IMR-90 (cell line): ENCODE data around the gene ZNF654. TPM values are rescaled to one million over a fixed set of nuclear protein-coding genes. Genes with fewer than 3 reads are reported as not detected.

Experiments
- ATAC-seq: fragments of 200-7000 bp; cut with Tn5 transposase; 2 replicates; pipeline ENCODE4 v1.9.1; 2020; ENCODE audit warnings: low read depth, mild to moderate bottlenecking, moderate library complexity
- BruUV-seq: library from RNA; stranded (reverse); fragments of 400-500 nt; replicated peaks from 2 replicates; lab custom pipeline; 2021; lab: Mats Ljungman, UMichigan
- CTCF ChIA-PET: fragments of 300-600 bp; formaldehyde crosslinking; extraction: SDS; loops from one replicate; lab custom pipeline; 2021; ENCODE audit warnings: antibody characterized with exemption; lab: Yijun Ruan, JAX
- POLR2A ChIA-PET: fragments of 300-600 bp; sonication (Branson Sonifier 250); formaldehyde crosslinking; loops from one replicate; lab custom pipeline; 2022; ENCODE audit warnings: antibody characterized with exemption; ENCODE audit not compliant: unreplicated experiment; lab: Charles Lee
- DNase-seq: peaks from one replicate; pipeline ENCODE4 v3.0.0; 2013
- H2AFZ ChIP-seq: replicated peaks from 2 replicates; pipeline ENCODE3; 2013; ENCODE audit warnings: low read length, mild to moderate bottlenecking; ENCODE audit not compliant: poor library complexity
- H2AK5ac ChIP-seq: 2 replicates; pipeline ENCODE4 v1.6.1; 2013; ENCODE audit warnings: low read depth, low read length, inconsistent platforms
- H2AK9ac ChIP-seq: replicated peaks from 2 replicates; pipeline ENCODE3; 2013; ENCODE audit warnings: mild to moderate bottlenecking, low read depth, low read length, moderate library complexity; ENCODE audit not compliant: poor library complexity
- H2BK120ac ChIP-seq: 2 replicates; pipeline ENCODE4 v1.6.1; 2013; ENCODE audit warnings: low read depth, low read length, inconsistent platforms
- H2BK15ac ChIP-seq: 3 replicates; pipeline ENCODE4 v1.6.1; 2013; ENCODE audit warnings: low read depth, low read length, inconsistent platforms
- H2BK20ac ChIP-seq: 2 replicates; pipeline ENCODE4 v1.6.1; 2013; ENCODE audit warnings: low read depth, mild to moderate bottlenecking, inconsistent platforms, low read length, moderate library complexity
- H2BK5ac ChIP-seq: 2 replicates; pipeline ENCODE4 v1.6.1; 2013; ENCODE audit warnings: mild to moderate bottlenecking, low read depth, low read length, inconsistent platforms; ENCODE audit not compliant: poor library complexity, severe bottlenecking
- H3K14ac ChIP-seq: replicated peaks from 2 replicates; pipeline ENCODE4 v1.6.1; 2013; ENCODE audit warnings: low read depth, low read length, inconsistent platforms
- H3K18ac ChIP-seq: 2 replicates; pipeline ENCODE4 v1.6.1; 2013; ENCODE audit warnings: low read depth, low read length, control low read depth
- H3K23ac ChIP-seq: 2 replicates; pipeline ENCODE4 v1.6.1; 2013; ENCODE audit warnings: low read depth, low read length, inconsistent platforms
- H3K27ac ChIP-seq: 2 replicates; pipeline ENCODE4 v1.5.1; 2013; ENCODE audit warnings: mild to moderate bottlenecking, control low read depth, low read length; ENCODE audit not compliant: insufficient read depth
- H3K27me3 ChIP-seq: 2 replicates; pipeline ENCODE4 v1.6.1; 2013; ENCODE audit warnings: low read length; ENCODE audit not compliant: control insufficient read depth, insufficient read depth
- H3K36me3 ChIP-seq: 2 replicates; pipeline ENCODE4 v1.6.1; 2013; ENCODE audit warnings: low read length, mixed read lengths; ENCODE audit not compliant: control insufficient read depth, insufficient read depth
- H3K4ac ChIP-seq: 2 replicates; pipeline ENCODE4 v1.6.1; 2013; ENCODE audit warnings: low read depth, low read length, inconsistent platforms
- H3K4me1 ChIP-seq: 2 replicates; pipeline ENCODE4 v1.6.1; 2013; ENCODE audit warnings: low read length, mixed read lengths; ENCODE audit not compliant: control insufficient read depth, insufficient read depth
- H3K4me2 ChIP-seq: 2 replicates; pipeline ENCODE4 v1.6.1; 2013; ENCODE audit warnings: low read depth, mild to moderate bottlenecking, control low read depth, low read length, moderate library complexity
- H3K4me3 ChIP-seq: 2 replicates; pipeline ENCODE4 v1.5.1; 2013; ENCODE audit warnings: low read depth, mild to moderate bottlenecking, control low read depth, low read length, moderate library complexity; ENCODE audit not compliant: insufficient read depth
- H3K56ac ChIP-seq: 2 replicates; pipeline ENCODE4 v1.6.1; 2013; ENCODE audit warnings: low read length, inconsistent platforms; ENCODE audit not compliant: insufficient read depth; ENCODE audit errors: extremely low read depth
- H3K79me1 ChIP-seq, 2 experiments: 2 replicates each; pipeline ENCODE4 v1.6.1; 2013; ENCODE audit warnings: low read length in 2 of 2, inconsistent platforms in 1 of 2, low read depth in 1 of 2
- H3K9ac ChIP-seq: 2 replicates; pipeline ENCODE4 v1.6.1; 2013; ENCODE audit warnings: low read depth, low read length, control low read depth
- H3K9me1 ChIP-seq: 2 replicates; pipeline ENCODE4 v1.6.1; 2013; ENCODE audit warnings: low read length, inconsistent platforms; ENCODE audit not compliant: insufficient read depth
- H3K9me3 ChIP-seq: 2 replicates; pipeline ENCODE4 v1.6.1; 2013; ENCODE audit warnings: low read length; ENCODE audit not compliant: control insufficient read depth, insufficient read depth
- H4K20me1 ChIP-seq: 2 replicates; pipeline ENCODE4 v1.6.1; 2013; ENCODE audit warnings: low read length, inconsistent platforms; ENCODE audit not compliant: insufficient read depth
- H4K5ac ChIP-seq: 2 replicates; pipeline ENCODE4 v1.6.1; 2013; ENCODE audit warnings: mild to moderate bottlenecking, low read depth, low read length, control low read depth
- H4K8ac ChIP-seq, 2 experiments: 2 replicates each; pipeline ENCODE4 v1.6.1; 2013; ENCODE audit warnings: low read depth in 2 of 2, low read length in 2 of 2, control low read depth in 1 of 2, inconsistent platforms in 1 of 2
- H4K91ac ChIP-seq: 2 replicates; pipeline ENCODE4 v1.6.1; 2013; ENCODE audit warnings: low read depth, low read length, inconsistent platforms; ENCODE audit not compliant: insufficient read depth
- BHLHE40 ChIP-seq: fragments of 150-350 bp; IDR thresholded peaks from 2 replicates; pipeline ENCODE4 v1.6.1; 2016; ENCODE audit warnings: mild to moderate bottlenecking, low read depth, low read length
- CEBPB ChIP-seq: IDR thresholded peaks from 2 replicates; pipeline ENCODE4 v1.6.1; 2012; ENCODE audit warnings: low read depth, low read length, improper control_type of control experiment
- CHD1 ChIP-seq: IDR thresholded peaks from 2 replicates; pipeline ENCODE4 v1.6.1; 2012; ENCODE audit warnings: low read depth, low read length, improper control_type of control experiment
- CTCF ChIP-seq: conservative IDR thresholded peaks from 2 replicates; pipeline ENCODE4 v1.5.1; 2012; ENCODE audit warnings: mild to moderate bottlenecking, low read depth, low read length, improper control_type of control experiment
- FOS ChIP-seq: fragments of 150-350 bp; IDR thresholded peaks from 2 replicates; pipeline ENCODE4 v1.6.1; 2016; ENCODE audit warnings: low read depth, low read length
- MAFK ChIP-seq: IDR thresholded peaks from 2 replicates; pipeline ENCODE4 v1.6.1; 2012; ENCODE audit warnings: low read depth, low read length, improper control_type of control experiment
- MAZ ChIP-seq: IDR thresholded peaks from 2 replicates; pipeline ENCODE4 v1.6.1; 2012; ENCODE audit warnings: low read depth, mild to moderate bottlenecking, low read length, improper control_type of control experiment, moderate library complexity, borderline replicate concordance
- MXI1 ChIP-seq: IDR thresholded peaks from 2 replicates; pipeline ENCODE4 v1.6.1; 2012; ENCODE audit warnings: low read depth, mild to moderate bottlenecking, low read length, moderate library complexity, borderline replicate concordance
- NFE2L2 ChIP-seq: fragments of 150-350 bp; IDR thresholded peaks from 2 replicates; pipeline ENCODE4 v1.6.1; 2016; ENCODE audit warnings: low read depth, mild to moderate bottlenecking, low read length
- POLR2A ChIP-seq: IDR thresholded peaks from 2 replicates; pipeline ENCODE4 v1.6.1; 2012; ENCODE audit warnings: mild to moderate bottlenecking, low read depth, low read length
- RAD21 ChIP-seq: IDR thresholded peaks from 2 replicates; pipeline ENCODE4 v1.6.1; 2012; ENCODE audit warnings: low read length, improper control_type of control experiment
- RCOR1 ChIP-seq: IDR thresholded peaks from 2 replicates; pipeline ENCODE4 v1.6.1; 2012; ENCODE audit warnings: mild to moderate bottlenecking, low read length, improper control_type of control experiment; ENCODE audit not compliant: insufficient replicate concordance
- RFX5 ChIP-seq: IDR thresholded peaks from 2 replicates; pipeline ENCODE4 v1.8.0; 2012; ENCODE audit warnings: low read depth, mild to moderate bottlenecking, low read length, moderate library complexity
- SMC3 ChIP-seq: fragments of 150-350 bp; IDR thresholded peaks from 2 replicates; pipeline ENCODE4 v1.6.1; 2016; ENCODE audit warnings: low read depth, mild to moderate bottlenecking, antibody characterized with exemption, low read length, moderate library complexity
- USF2 ChIP-seq: fragments of 150-350 bp; IDR thresholded peaks from 2 replicates; pipeline ENCODE4 v1.6.1; 2017; ENCODE audit warnings: mild to moderate bottlenecking, antibody characterized with exemption, low read length, low read depth
- WGBS, 2 experiments: methylation state at CpG; one replicate each; pipeline versions ENCODE4 v1.1.5 to v1.1.7; 2013; ENCODE audit warnings: missing lambda C conversion rate in 2 of 2; ENCODE audit not compliant: insufficient read length in 1 of 2; ENCODE audit errors: extremely low coverage in 2 of 2; 5-methylcytosine and 5-hydroxymethylcytosine counted together
- dilution Hi-C: fragments of 300-500 bp; cut with HindIII; formaldehyde crosslinking; loops from one replicate; pipeline ENCODE4 v1.14.3; 2018; ENCODE audit warnings: low sequenced_read_pairs; ENCODE audit not compliant: unreplicated experiment
- in situ Hi-C: fragments of 300-500 bp; cut with MboI; formaldehyde crosslinking; loops from 3 replicates; pipeline ENCODE4 v1.14.3; 2019; ENCODE audit warnings: low sequenced_read_pairs, inconsistent platforms, mixed read lengths
- intact Hi-C: fragments of 100-400 bp; cut with micrococcal nuclease; formaldehyde crosslinking; loops from 2 replicates; pipeline ENCODE4 v1.10.0; 2022
- polyA plus RNA-seq, 3 experiments: library from polyadenylated mRNA; depleted of rRNA; stranded (reverse); fragments of >200 nt; gene quantifications; 2 replicates each; pipeline ENCODE4 v1.2.3, GENCODE V29; 2012; ENCODE audit warnings: low replicate concordance in 1 of 3
- total RNA-seq: library from RNA; depleted of rRNA; stranded (reverse); fragments of >200 nt; gene quantifications from 2 replicates; pipeline ENCODE4 v1.2.3, GENCODE V29; 2012
- TF ChIP-seq, protein P1 (sequence below): fragments of 150-350 bp; IDR thresholded peaks from 2 replicates; pipeline ENCODE4 v1.6.1; 2016; ENCODE audit warnings: low read depth, mild to moderate bottlenecking, low read length, moderate library complexity, borderline replicate concordance

Gene ZNF654
- total and polyA plus RNA-seq, 2 of the 4 experiments (the other 2 are of a cell fraction), result 3.3 to 11.5 TPM

- Histone ChIP-seq H3K4me1 (no peaks in the 10 kb centered on the region), H3K14ac (no peak overlapping the region), H3K4me3 (no peak overlapping the region), H4K91ac (no peak overlapping the region), H3K9me1 (no peaks in the 10 kb centered on the region), H3K23ac (no peak overlapping the region), H2BK120ac (no peak overlapping the region), H2BK5ac (no peak overlapping the region), H3K56ac (no peak overlapping the region), H2AFZ (no peak overlapping the region), H2AK9ac (no peak overlapping the region), H3K4me2 (no peak overlapping the region), H3K9me3 (no peaks in the 10 kb centered on the region), H3K36me3 (no peaks in the 10 kb centered on the region), H4K20me1 (no peaks in the 10 kb centered on the region), H4K8ac (no peak overlapping the region), H2BK15ac (no peak overlapping the region), H2AK5ac (no peak overlapping the region), H3K4ac (no peak overlapping the region), H4K5ac (no peak overlapping the region), H3K9ac (no peak overlapping the region), H3K27me3 (no peaks in the 10 kb centered on the region), H3K79me1 (no peaks in the 10 kb centered on the region), H3K27ac (no peak overlapping the region), H3K18ac (no peak overlapping the region), H2BK20ac (no peak overlapping the region)
- dilution Hi-C loops (no loop called here), intact Hi-C loops (no loop called here), in situ Hi-C loops (no loop called here)
- DNase-seq (no peak), ATAC-seq (no peak)
- ChIA-PET POLR2A (no interaction called here), CTCF (interaction anchor here (1.1 kb wide), 1 partner anchor 21 kb away, joined by 4 read pairs; no protein-coding TSS in a partner anchor)
- no TSS peak for BruUV-seq
- WGBS, 2 experiments, result no CpG with 5 or more reads among the region's 11 CpGs
- no peak for TF ChIP-seq POLR2A
- TF ChIP-seq BHLHE40, result no peak
- no peak for TF ChIP-seq CHD1
- TF ChIP-seq RCOR1, result no peak
- TF ChIP-seq USF2, result no peak
- TF ChIP-seq NFE2L2, result no peak
- no peak for TF ChIP-seq CEBPB
- no peak for TF ChIP-seq RAD21
- TF ChIP-seq, protein P1, sequence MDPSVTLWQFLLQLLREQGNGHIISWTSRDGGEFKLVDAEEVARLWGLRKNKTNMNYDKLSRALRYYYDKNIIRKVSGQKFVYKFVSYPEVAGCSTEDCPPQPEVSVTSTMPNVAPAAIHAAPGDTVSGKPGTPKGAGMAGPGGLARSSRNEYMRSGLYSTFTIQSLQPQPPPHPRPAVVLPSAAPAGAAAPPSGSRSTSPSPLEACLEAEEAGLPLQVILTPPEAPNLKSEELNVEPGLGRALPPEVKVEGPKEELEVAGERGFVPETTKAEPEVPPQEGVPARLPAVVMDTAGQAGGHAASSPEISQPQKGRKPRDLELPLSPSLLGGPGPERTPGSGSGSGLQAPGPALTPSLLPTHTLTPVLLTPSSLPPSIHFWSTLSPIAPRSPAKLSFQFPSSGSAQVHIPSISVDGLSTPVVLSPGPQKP, result no peak
- no peak for TF ChIP-seq CTCF
- TF ChIP-seq MAFK, result no peak
- no peak for TF ChIP-seq SMC3
- TF ChIP-seq MXI1, result no peak
- no peak for TF ChIP-seq RFX5
- TF ChIP-seq MAZ, result no peak
- TF ChIP-seq FOS, result no peak
Observed at GRCh38 chr3:88189361-88189810, 130.3 kb downstream of the ZNF654 start.
